ENCODE measurements around the gene CACNB4.

Gene CACNB4

GRCh38 chr2:151974988-151975387 is 123.9 kb downstream of the CACNB4 start:
- DNase-seq (ENCODE audit: low read depth), result no peak

- no peak for DNase-seq (ENCODE audit: low read depth)
These were observed 125.0 kb downstream of the CACNB4 start for GRCh38 chr2:151973901-151974199.

- DNase-seq (ENCODE audit: low read depth), result no peak
These were observed 125.6 kb downstream of the CACNB4 start for GRCh38 chr2:151973013-151973900.

- DNase-seq (ENCODE audit: low read depth), result no peak
These were observed 126.4 kb downstream of the CACNB4 start for GRCh38 chr2:151972241-151973012.

GRCh38 chr2:151971301-151972051 is 127.4 kb downstream of the CACNB4 start:
- no peak for DNase-seq (ENCODE audit: low read depth)

GRCh38 chr2:151968770-151969470 is 129.9 kb downstream of the CACNB4 start:
- no peak for DNase-seq (ENCODE audit: low read depth)

GRCh38 chr2:151967829-151968722 is 130.8 kb downstream of the CACNB4 start:
- DNase-seq (ENCODE audit: low read depth), result no peak

GRCh38 chr2:151965884-151966283 is 133.0 kb downstream of the CACNB4 start:
- DNase-seq (ENCODE audit: low read depth), result no peak

- no peak for DNase-seq (ENCODE audit: low read depth)
These were observed 137.3 kb downstream of the CACNB4 start for GRCh38 chr2:151961558-151961957.

- no peak for DNase-seq (ENCODE audit: low read depth)
These were observed 139.6 kb downstream of the CACNB4 start for GRCh38 chr2:151959238-151959637.

GRCh38 chr2:151953467-151953866 is 145.4 kb downstream of the CACNB4 start:
- no peak for DNase-seq (ENCODE audit: low read depth)

GRCh38 chr2:151952691-151953456 is 146.0 kb downstream of the CACNB4 start:
- no peak for DNase-seq (ENCODE audit: low read depth)

- no peak for DNase-seq (ENCODE audit: low read depth)
These were observed 151.1 kb downstream of the CACNB4 start for GRCh38 chr2:151947813-151948165.

GRCh38 chr2:151946899-151947812 is 151.7 kb downstream of the CACNB4 start:
- DNase-seq (ENCODE audit: low read depth), result no peak

- no peak for DNase-seq (ENCODE audit: low read depth)
These were observed 152.5 kb downstream of the CACNB4 start for GRCh38 chr2:151946250-151946884.

- DNase-seq (ENCODE audit: low read depth), result no peak
These were observed 153.2 kb downstream of the CACNB4 start for GRCh38 chr2:151945602-151946001.

- DNase-seq (ENCODE audit: low read depth), result no peak
These were observed 153.7 kb downstream of the CACNB4 start for GRCh38 chr2:151945186-151945585.

GRCh38 chr2:151943461-151943860 is 155.4 kb downstream of the CACNB4 start:
- no peak for DNase-seq (ENCODE audit: low read depth)

All from activated gamma-delta T cell treated with anti-CD3 and anti-CD28 coated beads, Interleukin-2, amount 50 U/mL, for 16 hours (primary cell).